Lung (tissue), 12 donors: ENCODE results near the gene HGS. TPM values are rescaled to one million over a fixed set of nuclear protein-coding genes. Genes with fewer than 3 reads are reported as not detected.
A peak's percentile ranks its signal among the peaks of the same experiment; 100 is the strongest.

Source experiments
- ATAC-seq: fragments of 200-7000 bp; cut with Tn5 transposase; one replicate; pipeline ENCODE4 v1.9.1; 2020; ENCODE audit warnings: moderate number of reproducible peaks; ENCODE audit not compliant: insufficient read depth, low FRiP score
- DNase-seq, 3 donors: peaks; one replicate each; pipeline ENCODE4 v3.0.0-alpha.2; 2013 to 2017
- H3K27ac ChIP-seq, 2 donors: one replicate each; pipeline ENCODE4 v1.5.1; 2013; ENCODE audit warnings: mild to moderate bottlenecking in 2 of 2, moderate library complexity in 2 of 2, control low read depth in 1 of 2, inconsistent platforms in 1 of 2, low read depth in 1 of 2, low read length in 1 of 2
- H3K27me3 ChIP-seq, 3 donors: one replicate each; pipeline ENCODE4 v1.5.1; 2013; ENCODE audit warnings: low read length in 2 of 3; ENCODE audit not compliant: control insufficient read depth in 3 of 3, insufficient read depth in 3 of 3
- H3K36me3 ChIP-seq, 4 donors: one replicate each; pipeline ENCODE4 v1.5.1; 2013; ENCODE audit warnings: low read length in 4 of 4, mild to moderate bottlenecking in 1 of 4, moderate library complexity in 1 of 4; ENCODE audit not compliant: control insufficient read depth in 4 of 4, insufficient read depth in 4 of 4
- H3K4me1 ChIP-seq, 5 donors: one replicate each; pipeline ENCODE4 v1.5.1; 2013; ENCODE audit warnings: low read length in 5 of 5, mild to moderate bottlenecking in 2 of 5, moderate library complexity in 1 of 5; ENCODE audit not compliant: control insufficient read depth in 5 of 5, insufficient read depth in 5 of 5
- H3K4me3 ChIP-seq: one replicate; pipeline ENCODE4 v1.5.1; 2013; ENCODE audit warnings: mild to moderate bottlenecking, control low read depth, moderate library complexity
- H3K9ac ChIP-seq, 2 donors: one replicate each; pipeline ENCODE4 v1.5.1; 2013; ENCODE audit warnings: low read length in 2 of 2, control low read depth in 1 of 2; ENCODE audit not compliant: insufficient read depth in 1 of 2
- H3K9me3 ChIP-seq, 4 donors: one replicate each; pipeline ENCODE4 v1.5.1; 2013; ENCODE audit warnings: low read length in 3 of 4, mild to moderate bottlenecking in 1 of 4, moderate library complexity in 1 of 4; ENCODE audit not compliant: control insufficient read depth in 4 of 4, insufficient read depth in 3 of 4
- CTCF ChIP-seq: IDR thresholded peaks from 2 replicates; pipeline ENCODE4 v1.5.1; 2012; ENCODE audit warnings: mild to moderate bottlenecking; ENCODE audit errors: control extremely low read depth, extremely low read depth
- WGBS, 2 donors: extraction: QIAGEN DNeasy Blood & Tissue Kit; methylation state at CpG; one replicate each; pipeline ENCODE4 v1.1.7; 2013; 5-methylcytosine and 5-hydroxymethylcytosine counted together
- polyA plus RNA-seq, 2 donors: library from polyadenylated mRNA; stranded (reverse); fragments of 200-250 nt; gene quantifications; one replicate each; pipeline ENCODE4 v1.2.1, GENCODE V29; 2013
- total RNA-seq, 2 donors: library from RNA; depleted of rRNA in 1 of 2; stranded (reverse); fragments of >200 nt in 1 of 2; gene quantifications; one replicate each; pipeline ENCODE4 v1.2.1, GENCODE V29; 2014 to 2021
- donor health status: control.
- donor health status: control.
- donor health status: Bipolar disorder and iron deficiency.
- donor health status: healthy.
- donor health status: DM: yes; HTN: yes; CAD: no.

The HGS gene
- total and polyA plus RNA-seq, 4 donors = 51.5 to 128 (median 108) TPM

- Histone ChIP-seq H3K27me3 (no peaks in the 10 kb centered on the region), H3K4me3 (no peak overlapping the region), H3K9ac (no peak overlapping the region), H3K4me1 (peaks cover 0 to 13% (median 4%) of the 10 kb centered on the region in 5 donors), H3K27ac (peak overlapping the region in 1 of 2 donors; percentile 78), H3K9me3 (no peaks in the 10 kb centered on the region), H3K36me3 (no peaks in the 10 kb centered on the region)
- DNase-seq (peak in 2 of 3 donors; percentile 35 to 49), ATAC-seq (peak; percentile 53)
- TF ChIP-seq CTCF = no peak
- 45 to 55% methylated on average over 10 of the region's 10 CpGs for WGBS, 2 donors
These were observed 38.6 kb downstream of the HGS start for GRCh38 chr17:81722184-81723120.

GRCh38 chr17:81723651-81724209 lies 39.9 kb downstream of the HGS start:
- WGBS, 2 donors = 43 to 60% methylated on average over 12 of the region's 12 CpGs
- Histone ChIP-seq H3K9me3 (no peaks in the 10 kb centered on the region), H3K4me3 (no peak overlapping the region), H3K4me1 (peaks cover 0 to 13% (median 4%) of the 10 kb centered on the region in 5 donors), H3K27ac (no peak overlapping the region), H3K9ac (no peak overlapping the region), H3K27me3 (no peaks in the 10 kb centered on the region), H3K36me3 (no peaks in the 10 kb centered on the region)
- ATAC-seq (no peak), DNase-seq (no peak)
- TF ChIP-seq CTCF = no peak

- Histone ChIP-seq H3K4me1 (peaks cover 0 to 13% (median 4%) of the 10 kb centered on the region in 5 donors), H3K9me3 (no peaks in the 10 kb centered on the region), H3K36me3 (no peaks in the 10 kb centered on the region), H3K27ac (no peak overlapping the region), H3K27me3 (no peaks in the 10 kb centered on the region), H3K4me3 (no peak overlapping the region), H3K9ac (no peak overlapping the region)
- ATAC-seq (no peak), DNase-seq (no peak)
- TF ChIP-seq CTCF = no peak
- 92 to 93% methylated on average over 9 of the region's 9 CpGs for WGBS, 2 donors
These were observed 41.6 kb downstream of the HGS start for GRCh38 chr17:81725439-81725838.
